Panc1 (cell line): ENCODE data around the gene MYO3B. TPM values are rescaled to one million over a fixed set of nuclear protein-coding genes. Genes with fewer than 3 reads are reported as not detected.

Experiments used
- ATAC-seq: fragments of 200-7000 bp; cut with Tn5 transposase; 2 replicates; pipeline ENCODE4 v1.9.1; 2020; ENCODE audit warnings: mild to moderate bottlenecking, moderate library complexity
- BruUV-seq: library from RNA; stranded (reverse); fragments of 400-500 nt; replicated peaks from 2 replicates; lab custom pipeline; 2021; lab: Mats Ljungman, UMichigan
- CTCF ChIA-PET: fragments of 300-600 bp; sonication (Branson Sonifier 250); formaldehyde crosslinking; loops from one replicate; lab custom pipeline; 2022; ENCODE audit warnings: antibody characterized with exemption; lab: Charles Lee
- POLR2A ChIA-PET: fragments of 300-600 bp; sonication (Branson Sonifier 250); formaldehyde crosslinking; loops from one replicate; lab custom pipeline; 2022; ENCODE audit warnings: antibody characterized with exemption; lab: Charles Lee
- DNase-seq: peaks from one replicate; pipeline ENCODE4 v3.0.0-alpha.2; 2010; ENCODE audit warnings: low read depth, low spot score
- H3K27ac ChIP-seq: 2 replicates; pipeline ENCODE4 v1.5.1; 2011; ENCODE audit warnings: mild to moderate bottlenecking, low read length, inconsistent platforms
- H3K27me3 ChIP-seq: fragments of 200-500 bp; sonication (Bioruptor generic); 2 replicates; pipeline ENCODE4 v1.6.0; 2014; ENCODE audit warnings: low read length, inconsistent platforms; ENCODE audit not compliant: control insufficient read depth, insufficient read depth
- H3K36me3 ChIP-seq: fragments of 200-500 bp; sonication (Bioruptor generic); 2 replicates; pipeline ENCODE4 v1.5.1; 2014; ENCODE audit warnings: inconsistent platforms, mild to moderate bottlenecking, low read length, moderate library complexity; ENCODE audit not compliant: control insufficient read depth, insufficient read depth
- H3K4me1 ChIP-seq: 2 replicates; pipeline ENCODE4 v1.5.1; 2011; ENCODE audit warnings: inconsistent platforms, mild to moderate bottlenecking, low read length, moderate library complexity; ENCODE audit not compliant: control insufficient read depth, insufficient read depth
- H3K4me3 ChIP-seq, 2 experiments: 2 replicates each; pipeline ENCODE4 v1.5.1; 2011 to 2012; ENCODE audit warnings: low read depth in 2 of 2, low read length in 2 of 2, mild to moderate bottlenecking in 2 of 2, inconsistent platforms in 1 of 2, moderate library complexity in 1 of 2
- H3K9me3 ChIP-seq: fragments of 200-500 bp; sonication (Bioruptor generic); 2 replicates; pipeline ENCODE4 v1.5.1; 2014; ENCODE audit warnings: low read depth, mild to moderate bottlenecking, inconsistent platforms, low read length, moderate library complexity; ENCODE audit not compliant: control insufficient read depth, insufficient read depth
- POLR2AphosphoS5 ChIP-seq: IDR thresholded peaks from 2 replicates; pipeline ENCODE4 v1.6.1; 2012; ENCODE audit warnings: mild to moderate bottlenecking, low read depth, low read length, moderate library complexity
- SIN3A ChIP-seq: IDR thresholded peaks from 2 replicates; pipeline ENCODE4 v1.6.1; 2012; ENCODE audit warnings: low read depth, mild to moderate bottlenecking, low read length, moderate library complexity, borderline replicate concordance; ENCODE audit not compliant: insufficient read depth
- TCF7L2 ChIP-seq: IDR thresholded peaks from 2 replicates; pipeline ENCODE4 v1.6.1; 2011; ENCODE audit warnings: mild to moderate bottlenecking, low read depth, low read length, inconsistent platforms
- in situ Hi-C: cut with HindIII; loops from 2 replicates; pipeline ENCODE4 v1.10.0; 2016; ENCODE audit warnings: low sequenced_read_pairs, low pct_unique_long_range_greater_than_20kb
- intact Hi-C: fragments of 100-400 bp; cut with micrococcal nuclease; formaldehyde crosslinking; loops from one replicate; pipeline ENCODE4 v1.10.0; 2022; ENCODE audit not compliant: unreplicated experiment
- total RNA-seq: library from RNA; stranded (reverse); gene quantifications from one replicate; pipeline ENCODE4 v1.2.1, GENCODE V29; 2021; ENCODE audit not compliant: unreplicated experiment
- TF ChIP-seq, protein P1 (sequence below): fragments of 450-650 bp; IDR thresholded peaks from 2 replicates; pipeline ENCODE4 v1.5.1; 2017; ENCODE audit warnings: mild to moderate bottlenecking
- TF ChIP-seq, protein P2 (sequence below), 2 experiments: IDR thresholded peaks; 2 replicates each; pipeline ENCODE4 v1.6.1; 2011 to 2012; ENCODE audit warnings: low read depth in 2 of 2, control low read depth in 1 of 2, low read length in 1 of 2, mild to moderate bottlenecking in 1 of 2, moderate library complexity in 1 of 2; ENCODE audit not compliant: insufficient read depth in 1 of 2

Gene MYO3B
- total RNA-seq, 1 experiment from 2014 or later: 0.05 TPM

DNA sequence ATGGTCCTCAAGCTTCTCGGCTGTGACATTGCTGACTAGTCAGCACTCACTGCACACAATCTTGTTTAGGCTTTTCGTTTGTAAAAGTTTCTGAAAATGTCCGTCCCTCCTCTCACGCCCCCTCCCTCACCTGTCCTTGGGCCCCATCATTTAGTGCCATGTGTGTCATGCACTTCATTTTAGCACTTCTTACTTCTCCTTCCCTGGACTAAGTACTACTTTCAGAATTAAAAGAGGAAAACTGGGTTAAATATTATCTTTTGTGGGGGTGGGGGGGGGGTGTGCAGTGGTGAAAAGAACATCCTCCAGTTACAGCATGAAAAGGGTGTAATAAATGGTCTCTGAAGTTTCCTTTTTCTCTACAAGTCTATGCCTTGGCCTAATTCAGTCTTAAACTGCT is 355.2 kb downstream of the MYO3B start:
- no peaks in the 10 kb centered on the region for H3K36me3 ChIP-seq
- ATAC-seq (no peak), DNase-seq (no peak)
- peaks cover 8% of the 10 kb centered on the region; the same call in 1 of the 2 replicates for H3K27me3 ChIP-seq
- no peak overlapping the region for H3K4me3 ChIP-seq
- CTCF ChIA-PET: no interaction called here
- in situ Hi-C loops: no loop called here
- POLR2A ChIA-PET: no interaction called here
- H3K27ac ChIP-seq: no peak overlapping the region
- no TSS peak for BruUV-seq
- TF ChIP-seq, protein P1, sequence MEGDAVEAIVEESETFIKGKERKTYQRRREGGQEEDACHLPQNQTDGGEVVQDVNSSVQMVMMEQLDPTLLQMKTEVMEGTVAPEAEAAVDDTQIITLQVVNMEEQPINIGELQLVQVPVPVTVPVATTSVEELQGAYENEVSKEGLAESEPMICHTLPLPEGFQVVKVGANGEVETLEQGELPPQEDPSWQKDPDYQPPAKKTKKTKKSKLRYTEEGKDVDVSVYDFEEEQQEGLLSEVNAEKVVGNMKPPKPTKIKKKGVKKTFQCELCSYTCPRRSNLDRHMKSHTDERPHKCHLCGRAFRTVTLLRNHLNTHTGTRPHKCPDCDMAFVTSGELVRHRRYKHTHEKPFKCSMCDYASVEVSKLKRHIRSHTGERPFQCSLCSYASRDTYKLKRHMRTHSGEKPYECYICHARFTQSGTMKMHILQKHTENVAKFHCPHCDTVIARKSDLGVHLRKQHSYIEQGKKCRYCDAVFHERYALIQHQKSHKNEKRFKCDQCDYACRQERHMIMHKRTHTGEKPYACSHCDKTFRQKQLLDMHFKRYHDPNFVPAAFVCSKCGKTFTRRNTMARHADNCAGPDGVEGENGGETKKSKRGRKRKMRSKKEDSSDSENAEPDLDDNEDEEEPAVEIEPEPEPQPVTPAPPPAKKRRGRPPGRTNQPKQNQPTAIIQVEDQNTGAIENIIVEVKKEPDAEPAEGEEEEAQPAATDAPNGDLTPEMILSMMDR: no peak
- TF ChIP-seq, protein P2, sequence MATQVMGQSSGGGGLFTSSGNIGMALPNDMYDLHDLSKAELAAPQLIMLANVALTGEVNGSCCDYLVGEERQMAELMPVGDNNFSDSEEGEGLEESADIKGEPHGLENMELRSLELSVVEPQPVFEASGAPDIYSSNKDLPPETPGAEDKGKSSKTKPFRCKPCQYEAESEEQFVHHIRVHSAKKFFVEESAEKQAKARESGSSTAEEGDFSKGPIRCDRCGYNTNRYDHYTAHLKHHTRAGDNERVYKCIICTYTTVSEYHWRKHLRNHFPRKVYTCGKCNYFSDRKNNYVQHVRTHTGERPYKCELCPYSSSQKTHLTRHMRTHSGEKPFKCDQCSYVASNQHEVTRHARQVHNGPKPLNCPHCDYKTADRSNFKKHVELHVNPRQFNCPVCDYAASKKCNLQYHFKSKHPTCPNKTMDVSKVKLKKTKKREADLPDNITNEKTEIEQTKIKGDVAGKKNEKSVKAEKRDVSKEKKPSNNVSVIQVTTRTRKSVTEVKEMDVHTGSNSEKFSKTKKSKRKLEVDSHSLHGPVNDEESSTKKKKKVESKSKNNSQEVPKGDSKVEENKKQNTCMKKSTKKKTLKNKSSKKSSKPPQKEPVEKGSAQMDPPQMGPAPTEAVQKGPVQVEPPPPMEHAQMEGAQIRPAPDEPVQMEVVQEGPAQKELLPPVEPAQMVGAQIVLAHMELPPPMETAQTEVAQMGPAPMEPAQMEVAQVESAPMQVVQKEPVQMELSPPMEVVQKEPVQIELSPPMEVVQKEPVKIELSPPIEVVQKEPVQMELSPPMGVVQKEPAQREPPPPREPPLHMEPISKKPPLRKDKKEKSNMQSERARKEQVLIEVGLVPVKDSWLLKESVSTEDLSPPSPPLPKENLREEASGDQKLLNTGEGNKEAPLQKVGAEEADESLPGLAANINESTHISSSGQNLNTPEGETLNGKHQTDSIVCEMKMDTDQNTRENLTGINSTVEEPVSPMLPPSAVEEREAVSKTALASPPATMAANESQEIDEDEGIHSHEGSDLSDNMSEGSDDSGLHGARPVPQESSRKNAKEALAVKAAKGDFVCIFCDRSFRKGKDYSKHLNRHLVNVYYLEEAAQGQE (IDR thresholded peaks at IDR 0.05; ENCODE audit: insufficient read depth in 1 of 2, low read depth in 2 of 2, low read length in 1 of 2): no peak
- no peak for TF ChIP-seq SIN3A
- no peaks in the 10 kb centered on the region for H3K9me3 ChIP-seq
- peaks cover 3% of the 10 kb centered on the region for H3K4me1 ChIP-seq
- intact Hi-C loops: no loop called here

DNA sequence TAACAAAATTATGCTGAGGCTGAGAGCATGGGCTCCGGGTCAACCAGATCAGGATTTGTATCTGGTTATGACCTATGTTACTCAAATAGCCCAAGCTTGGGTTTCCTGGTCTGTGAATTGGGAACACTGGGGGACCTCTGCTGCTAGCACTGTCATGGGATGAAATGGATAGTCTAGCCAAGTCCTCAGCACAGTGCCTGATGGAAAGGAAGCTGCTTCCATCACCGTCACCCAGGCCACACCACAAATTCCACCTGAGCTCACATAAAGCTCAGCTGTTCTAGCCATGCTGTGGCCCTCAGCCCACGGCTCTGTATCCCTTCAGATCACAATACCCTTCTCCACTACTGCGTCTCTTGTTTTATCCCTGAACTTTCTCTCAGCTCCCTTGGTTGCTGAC is 357.6 kb downstream of the MYO3B start:
- H3K4me3 ChIP-seq: no peak overlapping the region
- DNase-seq (no peak), ATAC-seq (no peak)
- ChIA-PET POLR2A (no interaction called here), CTCF (no interaction called here)
- no peaks in the 10 kb centered on the region for H3K4me1 ChIP-seq
- H3K36me3 ChIP-seq: no peaks in the 10 kb centered on the region
- H3K27me3 ChIP-seq: peaks cover 2% of the 10 kb centered on the region; the same call in 1 of the 2 replicates
- no peak overlapping the region for H3K27ac ChIP-seq
- in situ Hi-C loops: no loop called here
- BruUV-seq: no TSS peak
- H3K9me3 ChIP-seq: no peaks in the 10 kb centered on the region
- TF ChIP-seq TCF7L2: no peak
- no peak for TF ChIP-seq POLR2AphosphoS5
- TF ChIP-seq, protein P2 (IDR thresholded peaks at IDR 0.05; ENCODE audit: insufficient read depth in 1 of 2, low read depth in 2 of 2, low read length in 1 of 2): no peak
- no peak for TF ChIP-seq SIN3A
- TF ChIP-seq, protein P1: no peak
- intact Hi-C loops: no loop called here
